ENCODE data around the gene RBM4B. TPM values are rescaled to one million over a fixed set of nuclear protein-coding genes. Genes with fewer than 3 reads are reported as not detected.

RBM4B gene
- total and polyA plus RNA-seq, 2 of the 13 experiments (the other 11 are each of a cell fraction or from before 2014, with no cell fraction given), result 25.8 to 32.4 TPM

- TF ChIP-seq THRA (CRISPR knock-in tag; IDR thresholded peaks at IDR 0.05; ENCODE audit: borderline replicate concordance) (0 out of 2 replicates have a peak, but pooled peaks have one; percentile 1), ZNF460 (CRISPR knock-in tag; IDR thresholded peaks at IDR 0.05; ENCODE audit: borderline replicate concordance) (no peak), SATB2 (CRISPR knock-in tag; IDR thresholded peaks at IDR 0.05) (no peak; the same call in 1 of the 2 replicates), ZNF326 (CRISPR knock-in tag; IDR thresholded peaks at IDR 0.05; ENCODE audit: borderline replicate concordance) (no peak), REXO4 (CRISPR knock-in tag; IDR thresholded peaks at IDR 0.05; ENCODE audit: borderline replicate concordance) (0 out of 2 replicates have a peak, but pooled peaks have one; percentile 59), EP300 (IDR thresholded peaks at IDR 0.05; ENCODE audit: low read depth in 2 of 2, low read length in 2 of 2) (no peak), EP300 (CRISPR knock-in tag; IDR thresholded peaks at IDR 0.05; ENCODE audit: borderline replicate concordance) (no peak; the same call in 1 of the 2 replicates), PHB2 (IDR thresholded peaks at IDR 0.05; ENCODE audit: partially characterized antibody) (no peak), ZBTB2 (CRISPR knock-in tag; IDR thresholded peaks at IDR 0.05; ENCODE audit: low read depth) (no peak; the same call in 1 of the 2 replicates), HNRNPLL (IDR thresholded peaks at IDR 0.05; ENCODE audit: low read depth, low read length, poor library complexity, severe bottlenecking) (peak; percentile 63), ZNF784 (CRISPR knock-in tag; IDR thresholded peaks at IDR 0.05; ENCODE audit: borderline replicate concordance) (peak; percentile 40; the same call in 1 of the 2 replicates), EED (CRISPR knock-in tag; IDR thresholded peaks at IDR 0.05) (no peak), ZNF160 (CRISPR knock-in tag; IDR thresholded peaks at IDR 0.05) (peak; percentile 44), STAT5B (CRISPR knock-in tag; IDR thresholded peaks at IDR 0.05) (no peak), SNAPC5 (CRISPR knock-in tag; IDR thresholded peaks at IDR 0.05; ENCODE audit: borderline replicate concordance) (no peak), ZNF556 (CRISPR knock-in tag; IDR thresholded peaks at IDR 0.05; ENCODE audit: borderline replicate concordance) (no peak), HOXA5 (CRISPR knock-in tag; IDR thresholded peaks at IDR 0.05) (peak; percentile 81; the same call in 1 of the 2 replicates), MXD1 (CRISPR knock-in tag; IDR thresholded peaks at IDR 0.05) (peak; percentile 77), FOXO4 (CRISPR knock-in tag; conservative IDR thresholded peaks at IDR 0.05) (no peak), ATF5 (CRISPR knock-in tag; IDR thresholded peaks at IDR 0.05; ENCODE audit: low read depth) (no peak), NCOA5 (CRISPR knock-in tag; IDR thresholded peaks at IDR 0.05) (no peak), ZNF775 (CRISPR knock-in tag; IDR thresholded peaks at IDR 0.05; ENCODE audit: borderline replicate concordance) (no peak)
Observed at GRCh38 chr11:66638177-66639065, 39.3 kb downstream of the RBM4B start, which contains the start of gene RBM4 (continued).

Data from HepG2 (cell line).